Measurements from ENCODE around the gene GPALPP1.
A peak's percentile ranks its signal among the peaks of the same experiment; 100 is the strongest.
"Not testable (repeated sequence)": the region's sequence is repeated elsewhere in the genome, so short reads cannot be mapped to it uniquely, and the experiment has no call there.

GPALPP1 gene

GRCh38 chr13:45004096-45004495 is 14.8 kb downstream of the GPALPP1 start:
- no peak for FAIRE-seq
- no peak for DNase-seq (ENCODE audit: low spot score)

GRCh38 chr13:45007225-45007624 is 17.9 kb downstream of the GPALPP1 start:
- DNase-seq (ENCODE audit: low spot score): no peak
- no peak for FAIRE-seq

GRCh38 chr13:45007823-45008222 is 18.5 kb downstream of the GPALPP1 start:
- FAIRE-seq (no peak), DNase-seq (ENCODE audit: low spot score) (no peak)

- no peak for FAIRE-seq
Observed at GRCh38 chr13:45011198-45011597, 21.9 kb downstream of the GPALPP1 start.

GRCh38 chr13:45015300-45015699 is 26.0 kb downstream of the GPALPP1 start:
- no peak for FAIRE-seq

More at GRCh38 chr13:45011198-45011597, 21.9 kb downstream of the GPALPP1 start:
- no peak for DNase-seq (ENCODE audit: low spot score)

GRCh38 chr13:45016792-45017425 is 27.6 kb downstream of the GPALPP1 start:
- no peak for DNase-seq (ENCODE audit: low spot score)
- no peak for FAIRE-seq

More at GRCh38 chr13:45015300-45015699, 26.0 kb downstream of the GPALPP1 start:
- DNase-seq (ENCODE audit: low spot score): no peak

GRCh38 chr13:45019981-45020380 is 30.6 kb downstream of the GPALPP1 start:
- FAIRE-seq; DNase-seq (ENCODE audit: low spot score): not testable (repeated sequence)

GRCh38 chr13:45021250-45021649 is 31.9 kb downstream of the GPALPP1 start:
- DNase-seq (ENCODE audit: low spot score): no peak
- no peak for FAIRE-seq

GRCh38 chr13:45024847-45025246 is 35.5 kb downstream of the GPALPP1 start:
- no peak for FAIRE-seq
- no peak for DNase-seq (ENCODE audit: low spot score)

GRCh38 chr13:45034342-45034741 is 45.0 kb downstream of the GPALPP1 start:
- DNase-seq (ENCODE audit: low spot score) (no peak), FAIRE-seq (no peak)

GRCh38 chr13:45036206-45036605 is 46.9 kb downstream of the GPALPP1 start:
- no peak for DNase-seq (ENCODE audit: low spot score)
- no peak for FAIRE-seq

GRCh38 chr13:45040173-45040572 is 50.8 kb downstream of the GPALPP1 start:
- DNase-seq (ENCODE audit: low spot score) (no peak), FAIRE-seq (no peak)

GRCh38 chr13:45040622-45041021 is 51.3 kb downstream of the GPALPP1 start:
- DNase-seq (ENCODE audit: low spot score) (peak; percentile 41), FAIRE-seq (no peak)

GRCh38 chr13:45042539-45042938 is 53.2 kb downstream of the GPALPP1 start:
- no peak for FAIRE-seq

GRCh38 chr13:45046445-45046844 is 57.1 kb downstream of the GPALPP1 start:
- no peak for FAIRE-seq

More at GRCh38 chr13:45042539-45042938, 53.2 kb downstream of the GPALPP1 start:
- DNase-seq (ENCODE audit: low spot score): no peak

GRCh38 chr13:45047394-45048310 is 58.3 kb downstream of the GPALPP1 start:
- FAIRE-seq (no peak), DNase-seq (ENCODE audit: low spot score) (peak; percentile 71)

More at GRCh38 chr13:45046445-45046844, 57.1 kb downstream of the GPALPP1 start:
- DNase-seq (ENCODE audit: low spot score): no peak

- DNase-seq (ENCODE audit: low spot score) (no peak), FAIRE-seq (no peak)
Observed at GRCh38 chr13:45048890-45049407, 59.6 kb downstream of the GPALPP1 start.

- DNase-seq (ENCODE audit: low spot score): no peak
- no peak for FAIRE-seq
Observed at GRCh38 chr13:45049478-45049877, 60.1 kb downstream of the GPALPP1 start.

GRCh38 chr13:45051315-45051714 is 62.0 kb downstream of the GPALPP1 start:
- DNase-seq (ENCODE audit: low spot score): no peak
- FAIRE-seq: no peak

GRCh38 chr13:45055198-45055901 is 66.0 kb downstream of the GPALPP1 start:
- DNase-seq (ENCODE audit: low spot score): peak; percentile 58
- FAIRE-seq: no peak

GRCh38 chr13:45055902-45056648 is 66.7 kb downstream of the GPALPP1 start:
- DNase-seq (ENCODE audit: low spot score) (no peak), FAIRE-seq (no peak)
